CD4-positive, CD25-positive, alpha-beta regulatory T cell (primary cell): Measurements from ENCODE around the gene SGMS1. TPM values are rescaled to one million over a fixed set of nuclear protein-coding genes. Genes with fewer than 3 reads are reported as not detected.

Experiments used
- ATAC-seq, 2 donors: fragments of 150-1000 bp; cut with Tn5 transposase; one replicate each; pipeline ENCODE4 v1.10.0; 2021; ENCODE audit warnings: low read depth in 2 of 2, moderate number of reproducible peaks in 2 of 2, moderate library complexity in 1 of 2
- DNase-seq, 3 donors: peaks; one replicate each; pipeline versions ENCODE4 v3.0.0 to v3.0.0-alpha.2; 2012 to 2022; ENCODE audit warnings: mixed read lengths in 1 of 3
- H3K27ac ChIP-seq: one replicate; pipeline ENCODE4 v1.7.0; 2013; ENCODE audit warnings: mild to moderate bottlenecking, low read length; ENCODE audit not compliant: insufficient read depth, poor library complexity, severe bottlenecking
- H3K27me3 ChIP-seq: one replicate; pipeline ENCODE4 v1.7.0; 2013; ENCODE audit warnings: low read length; ENCODE audit not compliant: control insufficient read depth, insufficient read depth
- H3K36me3 ChIP-seq: one replicate; pipeline ENCODE4 v1.7.0; 2013; ENCODE audit warnings: mild to moderate bottlenecking, low read length, moderate library complexity; ENCODE audit not compliant: control insufficient read depth, insufficient read depth
- H3K4me1 ChIP-seq: 2 replicates; pipeline ENCODE4 v1.7.0; 2013; ENCODE audit warnings: mild to moderate bottlenecking, low read length; ENCODE audit not compliant: insufficient read depth, control insufficient read depth, poor library complexity, severe bottlenecking
- H3K4me3 ChIP-seq: one replicate; pipeline ENCODE4 v1.7.0; 2013; ENCODE audit warnings: low read depth, mild to moderate bottlenecking, low read length, moderate library complexity
- H3K9me3 ChIP-seq, 2 experiments: 1 replicate in 1 of 2; 2 replicates in 1 of 2; pipeline ENCODE4 v1.7.0; 2013; ENCODE audit warnings: low read length in 2 of 2, mild to moderate bottlenecking in 1 of 2, moderate library complexity in 1 of 2; ENCODE audit not compliant: control insufficient read depth in 2 of 2
- H3K27ac Mint-ChIP-seq, 3 donors: one replicate each; pipeline ENCODE4 v1.8.0; 2020 to 2022; ENCODE audit warnings: mild to moderate bottlenecking in 3 of 3, mixed read lengths in 3 of 3, moderate library complexity in 2 of 3
- H3K27me3 Mint-ChIP-seq: one replicate; pipeline ENCODE4 v1.8.0; 2022; ENCODE audit warnings: mild to moderate bottlenecking, mixed read lengths
- H3K36me3 Mint-ChIP-seq: one replicate; pipeline ENCODE4 v1.8.0; 2020; ENCODE audit warnings: mixed read lengths
- H3K4me1 Mint-ChIP-seq, 4 donors: one replicate each; pipeline ENCODE4 v1.8.0; 2020 to 2022; ENCODE audit warnings: mixed read lengths in 4 of 4, mild to moderate bottlenecking in 1 of 4
- H3K4me3 Mint-ChIP-seq, 4 donors: one replicate each; pipeline ENCODE4 v1.8.0; 2020 to 2022; ENCODE audit warnings: mild to moderate bottlenecking in 4 of 4, mixed read lengths in 4 of 4, moderate library complexity in 3 of 4
- H3K9me3 Mint-ChIP-seq, 7 donors: one replicate each; pipeline ENCODE4 v1.8.0; 2020 to 2022; ENCODE audit warnings: mixed read lengths in 7 of 7, mild to moderate bottlenecking in 3 of 7, moderate library complexity in 2 of 7
- polyA plus RNA-seq, 4 donors: library from polyadenylated mRNA; unstranded; fragments of 300-500 nt; fragmentation: Illumina TruSeq; gene quantifications; one replicate each; pipeline ENCODE4 v1.2.3, GENCODE V29; 2021
- total RNA-seq: library from RNA; stranded (reverse); gene quantifications from one replicate; pipeline ENCODE4 v1.2.3, GENCODE V29; 2022

The SGMS1 gene
- total and polyA plus RNA-seq, 5 donors from 2014 or later, result 25.7 to 241 (median 33.0) TPM

DNA sequence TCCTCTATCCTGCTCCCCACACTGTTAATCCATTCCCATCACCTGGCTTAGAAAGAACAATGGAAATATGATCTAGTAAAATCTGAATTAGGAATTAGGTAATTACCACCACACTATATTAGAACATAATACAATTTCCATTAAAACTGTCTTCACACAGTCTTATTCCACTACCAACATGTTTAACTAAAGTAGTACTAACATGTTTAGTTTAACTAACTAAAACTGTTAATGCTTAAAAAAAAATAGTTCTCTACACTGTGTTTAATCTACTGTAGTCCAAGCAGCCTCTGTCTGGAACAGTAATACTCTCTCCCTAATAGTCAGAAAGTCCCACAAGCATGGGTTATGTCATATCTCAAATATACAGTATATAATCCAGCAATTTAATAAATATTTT is 150.8 kb downstream of the SGMS1 start:
- Histone ChIP-seq H3K27me3 (no peaks in the 10 kb centered on the region), H3K36me3 (peaks cover 5% of the 10 kb centered on the region), H3K4me3 (no peak overlapping the region), H3K4me1 (peaks cover 34% of the 10 kb centered on the region), H3K27ac (no peak overlapping the region), H3K9me3 (peaks cover 0 to 6% of the 10 kb centered on the region in 2 experiments)
- DNase-seq, result no peak
- Mint-ChIP-seq H3K27me3 (no peaks in the 10 kb centered on the region), H3K4me3 (no peak overlapping the region), H3K36me3 (peaks cover 29% of the 10 kb centered on the region), H3K27ac (no peak overlapping the region), H3K4me1 (peaks cover 41 to 71% (median 61%) of the 10 kb centered on the region in 4 donors), H3K9me3 (peaks cover 0 to 14% (median 3%) of the 10 kb centered on the region in 7 donors)
- ATAC-seq, result no peak

- H3K4me3 ChIP-seq, result no peak overlapping the region
- no peak overlapping the region for H3K4me3 Mint-ChIP-seq
- H3K9me3 Mint-ChIP-seq, result peaks cover 0 to 3% (median 0%) of the 10 kb centered on the region in 7 donors
- no peaks in the 10 kb centered on the region for H3K27me3 Mint-ChIP-seq
- DNase-seq (no peak), ATAC-seq (no peak)
- H3K36me3 Mint-ChIP-seq, result peaks cover 18% of the 10 kb centered on the region
- H3K36me3 ChIP-seq, result peaks cover 3% of the 10 kb centered on the region
- no peaks in the 10 kb centered on the region for H3K27me3 ChIP-seq
- peaks cover 40% of the 10 kb centered on the region for H3K4me1 ChIP-seq
- H3K27ac ChIP-seq, result no peak overlapping the region
- peaks cover 0 to under 1% of the 10 kb centered on the region in 2 experiments for H3K9me3 ChIP-seq
- H3K27ac Mint-ChIP-seq, result peak overlapping the region in 1 of 3 donors; percentile 48
- peaks cover 52 to 83% (median 70%) of the 10 kb centered on the region in 4 donors for H3K4me1 Mint-ChIP-seq
Measured at GRCh38 chr10:50471583-50471975, 152.2 kb downstream of the SGMS1 start.

DNA sequence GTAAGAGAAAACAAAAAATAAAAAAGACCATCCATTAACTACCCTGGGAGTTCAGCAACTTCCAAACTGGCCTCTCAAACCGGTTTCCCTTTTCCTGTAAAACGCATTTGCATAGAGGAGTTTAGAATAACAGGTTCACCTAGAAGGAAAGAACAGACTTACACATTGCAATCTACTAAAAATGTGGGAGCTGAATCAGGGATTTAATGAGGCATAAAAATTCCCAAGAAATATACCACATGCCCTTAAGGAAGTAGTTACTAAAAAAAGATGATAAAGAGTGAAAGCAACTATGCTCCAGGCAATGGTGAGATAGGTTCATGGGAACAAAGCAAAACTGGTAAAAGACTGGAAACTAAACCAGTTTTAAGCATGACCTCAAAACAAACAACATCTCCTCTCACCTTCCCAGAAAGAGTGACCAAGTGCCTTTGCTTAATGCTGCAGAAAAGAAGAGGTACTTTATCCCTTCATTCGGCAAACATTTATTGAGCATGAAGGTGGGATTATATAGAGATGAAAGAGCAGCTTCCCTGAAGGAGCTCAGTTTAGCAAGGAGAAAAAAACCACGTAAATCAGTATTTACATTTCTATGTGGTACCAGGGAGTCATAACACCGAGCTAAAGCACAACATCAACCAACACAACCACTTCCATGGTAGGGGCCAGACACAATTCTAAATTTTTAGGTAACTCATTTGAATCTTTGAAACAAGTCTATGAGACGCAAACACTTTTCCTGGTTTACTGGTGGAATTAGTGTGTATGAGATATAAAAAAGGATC is 152.8 kb downstream of the SGMS1 start:
- DNase-seq (no peak), ATAC-seq (no peak)
- Mint-ChIP-seq H3K27me3 (no peaks in the 10 kb centered on the region), H3K27ac (peak overlapping the region; percentile 16 to 85 (median 43)), H3K36me3 (peaks cover 22% of the 10 kb centered on the region), H3K9me3 (peaks cover 0 to 2% (median 0%) of the 10 kb centered on the region in 7 donors), H3K4me1 (peaks cover 58 to 89% (median 74%) of the 10 kb centered on the region in 4 donors), H3K4me3 (peak overlapping the region in 2 of 4 donors; percentile 24 to 74)
- Histone ChIP-seq H3K4me3 (peak overlapping the region; percentile 49), H3K9me3 (no peaks in the 10 kb centered on the region), H3K4me1 (peaks cover 42% of the 10 kb centered on the region), H3K27me3 (no peaks in the 10 kb centered on the region), H3K27ac (no peak overlapping the region), H3K36me3 (no peaks in the 10 kb centered on the region)

DNA sequence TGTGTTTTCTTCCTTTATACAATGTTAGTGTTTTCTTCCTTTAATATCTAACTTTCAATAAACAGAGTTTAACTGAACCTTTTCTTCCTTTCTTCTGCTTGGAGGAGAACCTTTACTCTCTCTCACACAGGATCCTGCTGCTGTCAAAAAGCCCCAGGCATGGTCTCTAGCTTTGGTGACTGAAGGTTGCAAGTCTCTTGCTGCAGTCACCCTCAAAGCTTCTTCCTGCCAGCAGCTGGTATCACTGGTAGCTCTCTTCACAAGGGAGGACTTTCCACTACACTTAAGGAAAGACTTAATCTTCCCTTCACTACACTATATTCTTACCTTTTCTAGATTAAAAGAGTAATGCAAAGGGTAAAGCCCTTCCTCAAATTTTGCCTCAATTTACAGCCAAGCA is 153.4 kb downstream of the SGMS1 start:
- Mint-ChIP-seq H3K9me3 (no peaks in the 10 kb centered on the region), H3K27me3 (no peaks in the 10 kb centered on the region), H3K4me1 (peaks cover 65 to 92% (median 76%) of the 10 kb centered on the region in 4 donors), H3K36me3 (peaks cover 22% of the 10 kb centered on the region), H3K27ac (peak overlapping the region; percentile 43 to 85 (median 48)), H3K4me3 (peak overlapping the region; percentile 13 to 74 (median 23))
- Histone ChIP-seq H3K27me3 (no peaks in the 10 kb centered on the region), H3K27ac (no peak overlapping the region), H3K4me1 (peaks cover 43% of the 10 kb centered on the region), H3K9me3 (no peaks in the 10 kb centered on the region), H3K36me3 (no peaks in the 10 kb centered on the region), H3K4me3 (peak overlapping the region; percentile 49)
- ATAC-seq (peak; percentile 63), DNase-seq (peak in 1 of 3 donors; percentile 62)

DNA sequence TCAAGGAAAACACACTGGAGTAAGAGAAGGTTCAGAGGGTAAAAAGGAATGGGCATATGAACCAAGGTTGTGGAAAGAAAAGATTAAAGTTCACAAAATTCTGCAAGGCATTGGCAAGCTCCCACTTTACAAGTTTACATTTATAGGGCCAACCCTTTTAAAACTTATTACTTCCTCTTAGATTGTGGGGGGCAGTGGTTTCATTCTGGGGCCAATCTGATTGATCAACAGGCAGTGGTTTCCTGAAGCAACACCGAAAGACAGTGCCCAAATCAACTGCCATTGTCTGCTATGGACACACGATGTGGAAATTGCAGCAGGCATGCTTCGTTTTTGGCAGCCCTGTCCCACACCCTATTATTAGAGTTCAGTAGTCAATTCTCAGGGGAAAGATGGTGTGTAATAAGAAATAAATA is 154.0 kb downstream of the SGMS1 start:
- peaks cover 43% of the 10 kb centered on the region for H3K4me1 ChIP-seq
- no peaks in the 10 kb centered on the region for H3K27me3 Mint-ChIP-seq
- peak overlapping the region; percentile 43 to 85 (median 43) for H3K27ac Mint-ChIP-seq
- peak overlapping the region; percentile 13 to 44 (median 28) for H3K4me3 Mint-ChIP-seq
- no peak overlapping the region for H3K27ac ChIP-seq
- ATAC-seq, result no peak
- no peaks in the 10 kb centered on the region for H3K9me3 ChIP-seq
- peaks cover 64 to 89% (median 75%) of the 10 kb centered on the region in 4 donors for H3K4me1 Mint-ChIP-seq
- H3K36me3 Mint-ChIP-seq, result peaks cover 22% of the 10 kb centered on the region
- H3K4me3 ChIP-seq, result peak overlapping the region; percentile 49
- no peaks in the 10 kb centered on the region for H3K9me3 Mint-ChIP-seq
- no peaks in the 10 kb centered on the region for H3K36me3 ChIP-seq
- no peaks in the 10 kb centered on the region for H3K27me3 ChIP-seq
- DNase-seq, result peak in 1 of 3 donors; percentile 11

- no peak for ATAC-seq
- Histone ChIP-seq H3K9me3 (no peaks in the 10 kb centered on the region), H3K36me3 (no peaks in the 10 kb centered on the region), H3K4me3 (peak overlapping the region; percentile 49), H3K27ac (no peak overlapping the region), H3K4me1 (peaks cover 43% of the 10 kb centered on the region), H3K27me3 (no peaks in the 10 kb centered on the region)
- H3K27ac Mint-ChIP-seq, result peak overlapping the region in 2 of 3 donors; percentile 43 to 85
- no peaks in the 10 kb centered on the region for H3K27me3 Mint-ChIP-seq
- H3K4me1 Mint-ChIP-seq, result peaks cover 61 to 84% (median 71%) of the 10 kb centered on the region in 4 donors
- H3K36me3 Mint-ChIP-seq, result peaks cover 22% of the 10 kb centered on the region
- H3K9me3 Mint-ChIP-seq, result no peaks in the 10 kb centered on the region
- H3K4me3 Mint-ChIP-seq, result peak overlapping the region in 1 of 4 donors; percentile 22
- DNase-seq, result no peak
Measured at GRCh38 chr10:50469288-50469687, 154.5 kb downstream of the SGMS1 start.

DNA sequence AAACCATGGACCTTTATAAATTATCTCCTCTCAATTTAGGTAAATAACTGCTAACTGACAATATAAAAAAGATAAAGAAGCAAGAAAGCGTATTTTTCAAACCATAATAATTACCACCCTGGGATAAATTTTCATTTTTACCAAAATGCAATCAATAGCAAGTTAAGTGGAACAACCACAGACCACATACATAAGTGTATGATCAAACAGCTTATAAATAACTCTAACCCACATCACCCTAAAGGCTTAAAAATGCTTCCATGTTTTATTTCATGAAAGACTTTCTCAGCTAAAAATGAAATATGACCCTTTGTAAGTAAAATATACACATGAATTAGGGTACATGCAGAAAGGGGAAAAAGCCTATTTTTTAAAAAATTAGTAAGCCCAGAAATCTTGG is 156.5 kb downstream of the SGMS1 start:
- Mint-ChIP-seq H3K27me3 (no peaks in the 10 kb centered on the region), H3K4me1 (peaks cover 55 to 71% (median 63%) of the 10 kb centered on the region in 4 donors), H3K36me3 (peaks cover 23% of the 10 kb centered on the region), H3K27ac (no peak overlapping the region), H3K9me3 (no peaks in the 10 kb centered on the region), H3K4me3 (no peak overlapping the region)
- Histone ChIP-seq H3K4me1 (peaks cover 43% of the 10 kb centered on the region), H3K27me3 (no peaks in the 10 kb centered on the region), H3K27ac (no peak overlapping the region), H3K4me3 (no peak overlapping the region), H3K9me3 (no peaks in the 10 kb centered on the region), H3K36me3 (no peaks in the 10 kb centered on the region)
- no peak for DNase-seq
- no peak for ATAC-seq
